IgD-negative memory B cell (primary cell): ENCODE results near the gene OSGIN1. TPM values are rescaled to one million over a fixed set of nuclear protein-coding genes. Genes with fewer than 3 reads are reported as not detected.

Source experiments
- H3K27ac Mint-ChIP-seq, 3 donors: one replicate each; pipeline ENCODE4 v1.8.0; 2020 to 2022; ENCODE audit warnings: mild to moderate bottlenecking in 3 of 3, mixed read lengths in 3 of 3, moderate library complexity in 1 of 3
- H3K27me3 Mint-ChIP-seq: one replicate; pipeline ENCODE4 v1.8.0; 2021; ENCODE audit warnings: mixed read lengths
- H3K36me3 Mint-ChIP-seq: one replicate; pipeline ENCODE4 v1.8.0; 2020; ENCODE audit warnings: mild to moderate bottlenecking, mixed read lengths
- H3K4me1 Mint-ChIP-seq, 3 donors: one replicate each; pipeline ENCODE4 v1.8.0; 2020 to 2022; ENCODE audit warnings: mixed read lengths in 3 of 3, mild to moderate bottlenecking in 1 of 3
- H3K4me3 Mint-ChIP-seq, 4 donors: one replicate each; pipeline ENCODE4 v1.8.0; 2020 to 2022; ENCODE audit warnings: mild to moderate bottlenecking in 4 of 4, mixed read lengths in 4 of 4, moderate library complexity in 3 of 4
- H3K9me3 Mint-ChIP-seq, 3 donors: one replicate each; pipeline ENCODE4 v1.8.0; 2020 to 2021; ENCODE audit warnings: mixed read lengths in 3 of 3, mild to moderate bottlenecking in 1 of 3
- polyA plus RNA-seq: library from polyadenylated mRNA; unstranded; fragments of 300-500 nt; fragmentation: Illumina TruSeq; gene quantifications from one replicate; pipeline ENCODE4 v1.2.3, GENCODE V29; 2021

Gene OSGIN1
- polyA plus RNA-seq, 1 donor from 2014 or later, result 0.46 TPM

DNA sequence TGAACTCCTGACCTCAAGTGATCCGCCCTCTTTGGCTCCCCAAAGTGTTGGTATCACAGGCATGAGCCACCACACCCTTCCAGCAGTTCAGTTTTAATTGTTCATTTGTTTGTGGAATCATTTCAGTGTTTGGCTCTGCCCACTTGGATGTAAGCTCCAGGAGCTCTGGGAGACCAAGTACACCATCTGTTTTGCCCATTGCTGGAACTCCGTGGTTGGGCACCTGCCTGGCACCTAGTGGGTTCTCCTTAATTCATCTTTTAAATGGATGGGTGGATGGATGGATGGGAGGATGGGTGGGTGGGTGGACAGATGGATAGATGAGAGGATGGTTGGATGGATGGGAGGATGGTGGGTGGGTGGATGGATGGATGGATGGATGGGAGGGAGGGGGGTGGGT is 14.1 kb downstream of the OSGIN1 start:
- no peaks in the 10 kb centered on the region for H3K9me3 Mint-ChIP-seq
- H3K4me3 Mint-ChIP-seq, result no peak overlapping the region
- H3K27me3 Mint-ChIP-seq, result peaks cover 9% of the 10 kb centered on the region
- H3K27ac Mint-ChIP-seq, result no peak overlapping the region
- H3K36me3 Mint-ChIP-seq, result no peaks in the 10 kb centered on the region
- peaks cover 0 to 2% (median 0%) of the 10 kb centered on the region in 3 donors for H3K4me1 Mint-ChIP-seq

DNA sequence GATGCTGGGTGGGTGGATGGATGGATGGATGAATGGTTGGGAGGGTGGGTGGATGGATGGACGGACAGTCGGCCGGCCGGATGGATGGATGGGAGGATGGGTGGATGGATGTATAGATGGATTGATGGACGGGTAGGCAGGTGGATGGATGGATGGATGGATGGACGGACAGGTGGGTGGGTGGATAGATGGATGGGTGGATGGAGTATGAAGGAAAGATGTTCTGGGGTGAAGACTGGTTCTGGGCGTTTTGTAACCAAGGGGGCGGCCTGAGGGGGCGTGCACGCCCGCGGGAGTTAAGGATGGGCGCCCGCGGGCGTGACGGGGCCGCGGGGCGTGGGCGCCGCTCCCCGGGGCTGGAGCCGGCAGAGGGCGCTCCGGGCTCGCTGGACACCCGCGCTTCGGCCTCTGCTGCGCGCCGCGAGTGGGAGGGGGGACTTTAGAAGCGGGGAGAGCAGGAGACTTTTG is 14.8 kb downstream of the OSGIN1 start, which contains the start of gene NECAB2:
Gene NECAB2 (plus strand): TSS at position 407 of the 468 bp plus-strand sequence. CDS start 405 bp downstream, outside the sequence.
- H3K27ac Mint-ChIP-seq, result peak within 1 kb of the TSS in 1 of 3 donors; percentile 29
- H3K4me3 Mint-ChIP-seq, result peak within 1 kb of the TSS in 2 of 4 donors; percentile 27 to 71
- no peaks in the 10 kb centered on the region for H3K9me3 Mint-ChIP-seq
- H3K27me3 Mint-ChIP-seq, result peaks cover 9% of the 10 kb centered on the region
- no peaks in the 10 kb centered on the region for H3K36me3 Mint-ChIP-seq
- H3K4me1 Mint-ChIP-seq, result peaks cover 0 to 2% (median 0%) of the 10 kb centered on the region in 3 donors

DNA sequence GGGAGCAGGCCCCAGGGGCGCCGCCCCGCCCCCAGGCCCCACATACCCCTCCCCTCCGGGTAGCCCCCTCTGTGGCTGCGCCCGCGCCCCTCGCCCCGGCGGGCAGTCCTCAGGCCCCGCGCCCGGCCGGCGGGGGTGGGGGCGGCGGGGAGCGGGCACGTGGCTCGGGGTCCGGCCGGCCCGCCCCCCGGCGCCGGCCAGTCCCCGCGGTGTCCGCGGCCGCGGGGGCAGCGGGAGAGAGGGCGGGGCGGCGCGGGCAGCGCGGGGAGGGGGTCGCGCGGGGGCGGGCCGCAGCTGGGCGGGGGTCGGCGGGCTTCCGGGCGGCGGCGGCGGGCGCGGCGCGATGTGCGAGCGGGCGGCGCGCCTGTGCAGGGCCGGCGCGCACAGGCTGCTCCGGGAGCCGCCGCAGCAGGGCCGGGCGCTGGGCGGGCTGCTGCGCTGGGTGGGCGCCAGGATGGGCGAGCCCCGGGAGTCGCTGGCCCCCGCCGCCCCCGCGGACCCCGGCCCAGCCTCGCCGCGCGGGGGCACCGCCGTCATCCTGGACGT is 15.3 kb downstream of the OSGIN1 start:
- Mint-ChIP-seq H3K4me3 (no peak overlapping the region), H3K4me1 (peaks cover 0 to 2% (median 0%) of the 10 kb centered on the region in 3 donors), H3K36me3 (no peaks in the 10 kb centered on the region), H3K9me3 (no peaks in the 10 kb centered on the region), H3K27ac (no peak overlapping the region), H3K27me3 (peaks cover 9% of the 10 kb centered on the region)

DNA sequence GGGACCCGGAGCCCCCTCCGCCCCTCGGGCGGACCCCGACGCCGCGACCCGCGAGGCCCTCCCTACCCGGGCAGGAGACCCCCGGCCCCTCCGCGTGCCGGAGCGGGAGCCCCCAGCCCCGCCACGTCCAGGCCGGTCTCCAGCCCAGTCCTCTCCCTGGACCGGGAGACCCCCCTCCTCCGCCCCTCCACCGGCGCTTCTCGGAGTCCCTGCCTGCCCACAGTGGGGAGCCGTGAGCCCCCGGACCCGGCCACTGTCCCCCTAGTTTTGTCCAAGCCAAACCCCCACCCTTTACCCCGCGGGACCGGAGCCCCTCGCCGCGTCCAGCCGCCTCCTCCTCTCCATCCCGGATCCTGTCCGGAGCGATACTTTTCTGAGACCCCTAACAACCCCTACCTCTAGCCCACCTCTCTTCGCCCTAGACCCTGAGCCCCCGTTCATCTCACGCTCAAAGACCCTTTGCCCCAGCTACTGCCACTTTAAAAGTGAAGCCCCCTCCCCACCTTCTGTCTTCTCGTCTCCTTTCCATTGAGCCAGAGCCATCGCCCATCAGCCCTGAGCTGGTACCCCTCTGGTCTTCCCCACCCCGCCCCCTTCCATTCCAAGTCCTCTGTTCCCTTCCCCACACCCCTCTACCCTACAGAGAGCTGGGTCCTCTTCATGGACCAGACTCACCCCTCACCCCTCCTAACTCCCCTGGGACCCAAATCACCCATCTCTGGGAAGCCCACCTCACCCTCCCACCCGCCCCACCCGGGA is 16.0 kb downstream of the OSGIN1 start:
- Mint-ChIP-seq H3K4me3 (no peak overlapping the region), H3K27me3 (peaks cover 9% of the 10 kb centered on the region), H3K36me3 (no peaks in the 10 kb centered on the region), H3K4me1 (peaks cover 0 to 2% (median 0%) of the 10 kb centered on the region in 3 donors), H3K27ac (no peak overlapping the region), H3K9me3 (no peaks in the 10 kb centered on the region)

DNA sequence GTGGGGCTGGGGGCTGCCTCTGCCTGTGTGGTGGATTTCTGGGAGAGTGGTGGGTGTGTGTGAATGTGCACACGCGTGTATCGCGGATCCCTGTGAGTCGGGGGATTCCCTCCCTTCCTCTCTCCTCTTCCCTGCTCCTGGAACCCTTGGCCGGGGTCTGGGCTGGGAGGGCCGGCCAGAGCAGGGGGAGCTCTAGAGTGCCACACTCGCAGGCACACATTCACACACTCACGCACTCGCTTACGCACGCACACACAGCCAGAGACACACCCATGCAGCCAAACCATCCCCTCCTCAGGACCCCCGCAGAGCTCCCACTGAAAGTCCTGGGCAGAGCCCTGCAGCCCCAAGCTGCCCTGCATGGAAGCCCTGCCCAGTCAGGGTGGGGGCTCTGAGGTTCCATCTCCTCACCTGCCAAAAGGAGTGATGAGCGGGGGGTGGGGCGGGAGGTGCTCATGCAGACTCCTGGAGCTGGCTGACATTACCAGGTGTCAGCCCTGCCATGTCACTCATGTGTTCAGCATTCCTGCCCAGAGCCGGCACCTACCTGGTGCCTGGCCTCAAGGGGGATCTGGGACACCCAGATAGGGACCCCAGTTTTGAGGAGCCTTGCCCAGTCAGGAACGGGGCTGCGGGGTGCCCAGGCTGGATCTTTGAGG is 16.9 kb downstream of the OSGIN1 start:
- Mint-ChIP-seq H3K4me1 (peaks cover 0 to 2% (median 0%) of the 10 kb centered on the region in 3 donors), H3K27me3 (peaks cover 9% of the 10 kb centered on the region), H3K36me3 (no peaks in the 10 kb centered on the region), H3K4me3 (peak overlapping the region in 1 of 4 donors; percentile 88), H3K27ac (no peak overlapping the region), H3K9me3 (no peaks in the 10 kb centered on the region)

DNA sequence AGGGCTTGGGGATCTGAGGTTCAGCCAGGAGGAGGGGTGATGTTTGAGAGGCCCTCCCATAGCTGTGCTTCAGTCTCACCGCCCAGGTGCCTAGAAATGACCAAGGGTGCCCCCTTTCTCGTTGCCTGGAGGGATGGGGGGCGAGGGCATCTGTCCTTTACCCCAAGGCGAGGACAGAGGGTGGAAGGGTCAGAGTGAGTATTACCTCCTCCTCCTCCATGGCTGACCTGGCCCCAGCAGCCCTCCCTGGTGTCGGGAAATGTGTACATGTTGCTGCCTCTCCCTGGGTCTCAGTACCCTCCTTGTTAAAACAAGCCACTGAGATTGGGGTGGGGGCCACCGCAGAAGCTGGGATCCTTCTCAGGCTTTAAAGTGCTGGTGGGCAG is 17.4 kb downstream of the OSGIN1 start:
- no peaks in the 10 kb centered on the region for H3K36me3 Mint-ChIP-seq
- peaks cover 9% of the 10 kb centered on the region for H3K27me3 Mint-ChIP-seq
- no peak overlapping the region for H3K27ac Mint-ChIP-seq
- H3K4me1 Mint-ChIP-seq, result peaks cover 0 to 2% (median 0%) of the 10 kb centered on the region in 3 donors
- H3K9me3 Mint-ChIP-seq, result no peaks in the 10 kb centered on the region
- H3K4me3 Mint-ChIP-seq, result no peak overlapping the region

DNA sequence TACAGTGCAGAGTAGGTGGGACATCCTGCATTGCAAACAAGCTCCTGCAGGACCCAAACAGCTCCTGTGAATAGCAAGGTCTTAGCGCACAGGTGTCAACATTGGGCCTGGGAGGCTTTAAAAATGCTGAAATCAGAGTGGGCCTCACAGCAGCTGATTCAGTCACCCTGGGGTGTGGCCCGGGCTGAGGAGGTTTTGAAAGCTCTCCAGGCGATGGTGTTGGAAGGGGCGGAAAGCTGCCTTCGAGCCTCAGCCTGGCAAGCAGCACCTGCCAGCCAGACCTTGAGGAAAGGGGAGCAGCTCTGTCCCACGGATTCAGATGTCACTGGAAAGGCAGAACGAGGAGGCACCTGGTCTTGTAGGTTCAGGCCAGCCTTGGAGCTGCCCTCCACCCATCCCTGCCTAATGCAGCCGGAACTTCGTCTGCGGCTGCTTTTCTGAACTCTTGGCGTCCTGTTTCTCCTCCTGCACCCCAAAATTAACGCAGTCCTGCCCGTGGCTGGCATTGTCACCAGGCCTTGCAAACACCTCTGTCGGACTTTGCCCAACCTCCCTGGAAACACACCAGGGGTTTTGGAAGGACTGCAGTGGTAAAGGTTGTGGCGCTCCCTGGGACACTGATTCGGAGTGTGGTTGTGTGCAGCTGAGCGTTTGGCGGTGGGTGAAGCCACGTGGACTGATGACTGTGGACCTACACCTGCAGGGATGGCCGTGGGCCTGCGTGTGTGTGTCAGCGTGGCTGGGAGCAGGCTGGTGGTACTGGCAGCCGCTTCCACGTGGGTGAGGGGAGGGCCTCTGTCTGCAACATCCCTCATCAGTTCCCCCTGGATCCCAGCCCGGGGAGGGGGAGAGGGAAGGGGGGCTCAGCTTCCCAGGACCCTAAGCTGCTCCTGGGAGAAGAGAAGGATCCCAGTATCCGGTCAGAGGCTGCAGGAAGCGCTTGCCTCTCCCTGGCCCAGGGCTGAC is 18.4 kb downstream of the OSGIN1 start:
- no peak overlapping the region for H3K4me3 Mint-ChIP-seq

DNA sequence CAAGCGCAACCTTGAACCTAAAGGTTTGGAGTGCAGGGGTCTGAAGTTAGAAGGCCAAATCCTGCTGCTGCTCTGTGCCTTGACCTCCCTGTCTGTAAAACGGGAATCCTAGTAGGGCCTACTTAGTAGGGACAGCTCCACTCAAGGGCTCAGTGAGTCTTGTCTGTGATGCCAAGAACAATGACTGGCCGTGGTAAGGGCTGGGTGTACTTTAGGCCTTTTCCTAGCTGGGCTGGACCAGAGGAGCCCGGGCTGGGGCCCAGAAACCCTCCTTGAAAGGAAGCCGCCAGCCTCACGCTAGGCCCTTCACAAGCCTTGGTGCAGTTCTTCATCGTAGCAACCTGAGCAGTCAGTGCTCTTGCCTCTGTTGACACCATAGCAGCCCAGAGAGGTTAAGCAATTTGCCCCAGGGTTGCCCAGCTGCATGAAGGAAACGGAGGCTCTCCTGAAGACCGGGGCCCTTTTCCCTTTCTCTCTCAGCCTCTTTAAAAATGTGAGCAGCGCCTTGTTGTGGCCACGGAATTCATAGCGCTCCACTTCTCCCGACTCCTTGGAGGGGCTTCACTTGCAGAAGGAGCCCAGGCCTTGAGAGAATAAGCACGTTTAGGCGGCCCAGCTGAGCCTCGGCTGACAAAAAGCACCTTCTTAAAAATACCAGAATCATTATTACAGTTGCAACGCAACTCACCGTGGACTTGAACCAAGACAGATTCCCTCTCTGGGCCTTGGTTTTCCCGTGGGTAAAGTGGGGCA is 19.4 kb downstream of the OSGIN1 start:
- Mint-ChIP-seq H3K4me1 (peaks cover 0 to 2% (median 0%) of the 10 kb centered on the region in 3 donors), H3K27ac (no peak overlapping the region), H3K36me3 (no peaks in the 10 kb centered on the region), H3K27me3 (peaks cover 6% of the 10 kb centered on the region), H3K4me3 (no peak overlapping the region), H3K9me3 (no peaks in the 10 kb centered on the region)

More for the DNA sequence above, 18.4 kb downstream of the OSGIN1 start:
- no peaks in the 10 kb centered on the region for H3K9me3 Mint-ChIP-seq
- no peak overlapping the region for H3K27ac Mint-ChIP-seq
- no peaks in the 10 kb centered on the region for H3K36me3 Mint-ChIP-seq
- peaks cover 9% of the 10 kb centered on the region for H3K27me3 Mint-ChIP-seq
- H3K4me1 Mint-ChIP-seq, result peaks cover 0 to 2% (median 0%) of the 10 kb centered on the region in 3 donors

DNA sequence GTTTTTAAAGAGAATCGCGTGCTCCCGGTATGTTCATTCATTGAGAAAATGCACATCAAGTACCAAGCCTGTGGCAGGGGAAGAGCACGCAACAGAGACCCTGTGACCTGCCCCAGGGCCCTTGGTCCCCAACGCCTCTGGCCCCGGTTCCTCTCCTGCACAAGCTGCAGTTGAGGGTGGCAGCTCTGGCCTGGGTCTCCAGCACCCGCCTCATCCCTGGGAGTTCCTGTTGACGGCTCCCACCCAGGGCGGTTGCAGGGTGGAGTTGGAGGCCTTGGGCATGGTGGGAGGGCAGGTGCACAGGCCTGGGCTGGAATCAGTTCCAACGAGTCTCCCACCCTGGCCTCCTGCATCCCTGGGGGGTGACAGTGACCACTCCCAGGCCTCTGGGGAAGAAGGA is 20.0 kb downstream of the OSGIN1 start:
- Mint-ChIP-seq H3K9me3 (peaks cover 2 to 3% (median 2%) of the 10 kb centered on the region in 3 donors), H3K4me1 (no peaks in the 10 kb centered on the region), H3K4me3 (no peak overlapping the region), H3K27me3 (peaks cover 5% of the 10 kb centered on the region), H3K27ac (no peak overlapping the region), H3K36me3 (no peaks in the 10 kb centered on the region)

DNA sequence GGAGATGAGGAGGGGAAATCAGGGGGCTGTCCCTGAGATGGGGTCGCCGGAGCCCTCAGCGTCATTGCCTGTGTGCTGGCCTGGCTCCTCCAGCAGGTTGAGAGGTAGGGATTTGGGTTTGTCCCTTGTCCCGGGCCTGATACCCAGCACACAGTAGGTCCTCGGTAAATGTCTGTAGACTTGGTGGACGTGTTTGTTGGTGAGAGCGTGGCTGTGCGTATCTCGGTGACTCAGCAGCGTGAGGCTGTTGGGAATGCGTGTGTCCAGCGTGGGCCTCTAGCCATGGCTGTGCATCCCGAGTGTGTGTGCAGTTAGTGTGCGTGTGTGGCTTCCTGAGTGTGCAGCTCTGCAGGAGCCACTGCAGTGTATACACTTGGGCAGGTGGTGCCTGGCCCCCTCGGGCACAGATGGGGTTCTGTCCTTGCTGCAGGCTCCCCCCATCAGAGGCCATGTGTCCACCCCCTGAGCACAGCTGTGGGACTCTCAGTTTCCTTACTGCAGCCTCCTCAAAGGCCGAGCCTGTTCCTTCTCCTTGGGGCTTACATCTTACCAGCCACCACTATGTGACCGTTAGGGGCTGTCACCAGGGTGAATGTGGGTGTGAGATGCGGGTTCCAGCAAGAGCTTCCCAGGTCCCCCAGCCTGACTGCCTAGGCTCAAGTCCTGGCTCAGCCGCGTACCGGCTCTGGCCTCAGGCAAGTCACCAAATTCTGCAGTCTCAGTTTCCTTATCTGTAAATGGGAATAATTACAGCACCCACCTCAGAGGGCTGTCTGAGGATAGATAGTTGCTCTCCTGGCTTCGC is 20.7 kb downstream of the OSGIN1 start:
- Mint-ChIP-seq H3K27ac (no peak overlapping the region), H3K4me3 (peak overlapping the region in 1 of 4 donors; percentile 39), H3K36me3 (no peaks in the 10 kb centered on the region), H3K4me1 (no peaks in the 10 kb centered on the region), H3K27me3 (peaks cover 7% of the 10 kb centered on the region), H3K9me3 (peaks cover 2 to 10% (median 5%) of the 10 kb centered on the region in 3 donors)

DNA sequence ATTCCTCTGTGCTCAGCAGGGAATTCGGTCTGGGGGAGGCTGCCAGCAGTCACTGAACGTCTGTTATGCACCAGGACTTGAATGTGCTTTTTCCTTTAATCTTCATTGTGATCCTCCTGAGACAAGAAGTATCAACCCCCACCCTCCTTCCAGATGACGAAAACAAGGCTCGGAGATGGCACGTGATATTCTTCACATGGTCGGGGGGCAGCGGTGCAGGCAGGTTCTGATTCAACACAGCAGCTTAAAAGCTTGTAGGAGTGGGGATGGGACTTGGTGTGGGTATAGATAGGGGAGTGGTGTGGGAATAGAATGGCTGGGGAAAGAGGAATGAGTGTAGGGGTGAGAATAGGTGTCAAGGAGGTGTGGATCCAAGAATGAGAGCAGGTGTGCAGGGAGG is 21.4 kb downstream of the OSGIN1 start:
- Mint-ChIP-seq H3K4me3 (no peak overlapping the region), H3K9me3 (peaks cover 2 to 14% (median 10%) of the 10 kb centered on the region in 3 donors), H3K27ac (no peak overlapping the region), H3K27me3 (peaks cover 7% of the 10 kb centered on the region), H3K4me1 (no peaks in the 10 kb centered on the region), H3K36me3 (no peaks in the 10 kb centered on the region)

DNA sequence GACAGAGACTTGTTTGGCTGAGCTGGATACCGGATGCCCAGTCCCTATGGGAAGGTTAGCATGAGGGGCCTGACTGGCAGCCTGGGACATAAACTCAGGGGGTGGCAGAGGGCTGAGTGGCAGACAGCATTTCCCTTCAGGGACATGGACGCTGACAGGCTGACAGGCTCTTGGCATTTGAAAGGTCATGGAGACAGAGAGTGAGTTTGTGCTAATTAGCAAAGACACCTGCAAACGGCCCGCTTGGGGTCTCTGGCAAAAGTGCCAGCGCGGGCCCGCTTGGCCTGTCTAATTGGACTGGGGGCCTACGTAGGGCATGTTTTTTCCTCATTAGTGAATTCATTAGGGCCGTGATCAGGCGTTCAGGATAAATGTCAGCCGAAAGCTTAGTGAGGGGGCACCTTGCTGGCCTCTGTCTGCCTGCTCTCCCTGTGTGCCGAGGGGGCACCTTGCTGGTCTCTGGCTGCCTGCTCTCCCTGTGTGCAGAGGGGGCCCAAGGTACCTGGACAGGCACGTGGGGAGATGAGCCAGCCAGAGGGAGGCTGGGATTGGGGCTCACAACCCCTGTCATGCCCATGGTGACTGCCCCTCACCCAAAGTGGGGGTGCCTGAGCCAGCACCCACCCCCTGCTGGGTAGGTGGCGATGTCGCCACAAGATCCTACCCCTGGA is 22.7 kb downstream of the OSGIN1 start:
- Mint-ChIP-seq H3K27ac (no peak overlapping the region), H3K36me3 (no peaks in the 10 kb centered on the region), H3K4me3 (no peak overlapping the region), H3K9me3 (peaks cover 2 to 14% (median 11%) of the 10 kb centered on the region in 3 donors), H3K27me3 (peaks cover 7% of the 10 kb centered on the region), H3K4me1 (no peaks in the 10 kb centered on the region)
